Lower leg skin (tissue), 3 donors: ENCODE results near the gene RRP36.

ENCODE experiments used
- POLR2A ChIP-seq, 2 donors: fragments of 450-650 bp; IDR thresholded peaks; one replicate each; pipeline ENCODE4 v1.6.1; 2016 to 2017; ENCODE audit warnings: antibody characterized with exemption in 2 of 2, mild to moderate bottlenecking in 1 of 2, moderate library complexity in 1 of 2
- TF ChIP-seq, protein P1 (sequence below), 3 donors: fragments of 450-650 bp; IDR thresholded peaks; one replicate each; pipeline ENCODE4 v1.5.1; 2016; ENCODE audit warnings: antibody characterized with exemption in 3 of 3, mild to moderate bottlenecking in 3 of 3, moderate library complexity in 2 of 3

DNA sequence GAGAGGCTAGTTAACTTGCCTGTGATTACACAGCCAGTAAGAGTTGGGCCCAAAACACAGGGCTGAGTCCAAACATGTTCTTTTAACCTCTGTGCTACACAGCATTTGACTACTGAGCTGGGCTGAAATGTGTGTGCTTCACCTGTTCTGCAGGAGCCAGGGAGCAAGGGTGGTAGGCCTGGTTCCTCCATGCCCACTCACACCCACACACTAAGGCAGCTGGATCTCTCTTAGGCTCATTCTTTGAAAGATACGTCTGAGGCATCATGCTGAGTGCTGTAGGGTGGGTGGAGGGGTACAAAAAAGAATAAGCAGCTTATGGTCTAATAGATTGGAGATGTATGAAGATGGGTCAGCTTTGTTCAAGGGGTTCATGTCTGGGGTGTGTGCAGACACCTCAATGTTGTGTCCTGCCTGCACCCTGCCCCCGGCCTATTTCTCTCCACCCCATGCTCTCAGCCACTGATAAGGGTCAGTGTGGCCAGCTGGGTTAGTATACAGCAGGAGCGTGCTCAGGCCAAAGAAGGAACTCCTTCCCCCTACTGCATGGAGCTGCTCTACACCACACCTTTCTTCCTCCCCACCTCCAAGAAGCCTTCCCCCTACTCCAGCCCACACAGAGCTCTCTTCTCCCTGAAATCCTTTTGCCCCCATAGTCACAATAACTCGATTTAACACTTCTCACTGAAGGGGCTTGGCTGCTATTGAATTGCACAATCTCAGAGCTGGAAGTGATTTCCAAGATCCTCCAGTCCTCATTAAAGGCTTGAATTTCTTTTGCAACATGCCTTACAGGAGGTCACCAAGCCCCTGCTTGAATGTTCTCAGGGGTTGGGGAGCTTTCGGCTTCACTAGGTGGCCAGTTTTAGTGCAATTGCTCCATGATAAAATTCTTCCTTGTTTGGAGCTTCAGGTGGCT is 33.6 kb upstream of the RRP36 start:
- no peak for TF ChIP-seq POLR2A (IDR thresholded peaks at IDR 0.05)
- TF ChIP-seq, protein P1, sequence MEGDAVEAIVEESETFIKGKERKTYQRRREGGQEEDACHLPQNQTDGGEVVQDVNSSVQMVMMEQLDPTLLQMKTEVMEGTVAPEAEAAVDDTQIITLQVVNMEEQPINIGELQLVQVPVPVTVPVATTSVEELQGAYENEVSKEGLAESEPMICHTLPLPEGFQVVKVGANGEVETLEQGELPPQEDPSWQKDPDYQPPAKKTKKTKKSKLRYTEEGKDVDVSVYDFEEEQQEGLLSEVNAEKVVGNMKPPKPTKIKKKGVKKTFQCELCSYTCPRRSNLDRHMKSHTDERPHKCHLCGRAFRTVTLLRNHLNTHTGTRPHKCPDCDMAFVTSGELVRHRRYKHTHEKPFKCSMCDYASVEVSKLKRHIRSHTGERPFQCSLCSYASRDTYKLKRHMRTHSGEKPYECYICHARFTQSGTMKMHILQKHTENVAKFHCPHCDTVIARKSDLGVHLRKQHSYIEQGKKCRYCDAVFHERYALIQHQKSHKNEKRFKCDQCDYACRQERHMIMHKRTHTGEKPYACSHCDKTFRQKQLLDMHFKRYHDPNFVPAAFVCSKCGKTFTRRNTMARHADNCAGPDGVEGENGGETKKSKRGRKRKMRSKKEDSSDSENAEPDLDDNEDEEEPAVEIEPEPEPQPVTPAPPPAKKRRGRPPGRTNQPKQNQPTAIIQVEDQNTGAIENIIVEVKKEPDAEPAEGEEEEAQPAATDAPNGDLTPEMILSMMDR (IDR thresholded peaks at IDR 0.05) = no peak
